H7 (cell line): ENCODE measurements around the gene SATB2. TPM values are rescaled to one million over a fixed set of nuclear protein-coding genes. Genes with fewer than 3 reads are reported as not detected.

ENCODE experiments used
- DNase-seq: peaks from one replicate; pipeline ENCODE4 v3.0.0; 2012
- H3K27me3 ChIP-seq: 2 replicates; pipeline ENCODE4 v1.6.0; 2011; ENCODE audit warnings: mild to moderate bottlenecking, low read length; ENCODE audit not compliant: control insufficient read depth, insufficient read depth
- H3K36me3 ChIP-seq: replicated peaks from 2 replicates; pipeline ENCODE4 v1.5.1; 2011; ENCODE audit warnings: low read length; ENCODE audit not compliant: control insufficient read depth, insufficient read depth
- H3K4me3 ChIP-seq: 2 replicates; pipeline ENCODE4 v1.5.1; 2011; ENCODE audit warnings: low read depth, mild to moderate bottlenecking, control low read depth, low read length, moderate library complexity; ENCODE audit not compliant: insufficient read depth
- total RNA-seq: library from RNA; depleted of rRNA; stranded (reverse); fragments of >200 nt; shearing (Covaris generic); gene quantifications from 2 replicates; pipeline ENCODE4 v1.2.3, GENCODE V29; 2014

SATB2 gene
- total RNA-seq, 1 experiment from 2014 or later = 10.3 TPM

- H3K36me3 ChIP-seq = no peaks in the 10 kb centered on the region
- no peak overlapping the region for H3K4me3 ChIP-seq
- H3K27me3 ChIP-seq = no peaks in the 10 kb centered on the region; the same call in 1 of the 2 replicates
- DNase-seq = no peak
These were observed 8.3 kb downstream of the SATB2 start for GRCh38 chr2:199449455-199449854.

- no peak for DNase-seq
- Histone ChIP-seq H3K36me3 (no peaks in the 10 kb centered on the region), H3K4me3 (no peak overlapping the region), H3K27me3 (no peaks in the 10 kb centered on the region)
These were observed 10.7 kb downstream of the SATB2 start for GRCh38 chr2:199446996-199447576.

GRCh38 chr2:199444749-199445148 is 13.0 kb downstream of the SATB2 start:
- Histone ChIP-seq H3K36me3 (no peaks in the 10 kb centered on the region), H3K27me3 (no peaks in the 10 kb centered on the region), H3K4me3 (no peak overlapping the region)
- DNase-seq = no peak

GRCh38 chr2:199443589-199444130 is 14.1 kb downstream of the SATB2 start:
- H3K36me3 ChIP-seq = no peaks in the 10 kb centered on the region
- H3K4me3 ChIP-seq = no peak overlapping the region
- H3K27me3 ChIP-seq = no peaks in the 10 kb centered on the region
- DNase-seq = no peak

- no peaks in the 10 kb centered on the region for H3K36me3 ChIP-seq
- no peak for DNase-seq
- H3K4me3 ChIP-seq = no peak overlapping the region
- H3K27me3 ChIP-seq = no peaks in the 10 kb centered on the region
These were observed 15.6 kb downstream of the SATB2 start for GRCh38 chr2:199442173-199442572.

GRCh38 chr2:199441759-199442158 is 16.0 kb downstream of the SATB2 start:
- DNase-seq = no peak
- H3K27me3 ChIP-seq = no peaks in the 10 kb centered on the region
- H3K36me3 ChIP-seq = no peaks in the 10 kb centered on the region
- no peak overlapping the region for H3K4me3 ChIP-seq

- Histone ChIP-seq H3K4me3 (no peak overlapping the region), H3K36me3 (no peaks in the 10 kb centered on the region), H3K27me3 (no peaks in the 10 kb centered on the region)
- DNase-seq = no peak
These were observed 17.6 kb downstream of the SATB2 start for GRCh38 chr2:199440118-199440517.

- Histone ChIP-seq H3K27me3 (no peaks in the 10 kb centered on the region), H3K36me3 (no peaks in the 10 kb centered on the region), H3K4me3 (no peak overlapping the region)
- DNase-seq = no peak
These were observed 18.2 kb downstream of the SATB2 start for GRCh38 chr2:199439542-199439941.

- Histone ChIP-seq H3K4me3 (no peak overlapping the region), H3K36me3 (no peaks in the 10 kb centered on the region), H3K27me3 (no peaks in the 10 kb centered on the region)
- DNase-seq = no peak
These were observed 18.7 kb downstream of the SATB2 start for GRCh38 chr2:199439066-199439465.

- H3K4me3 ChIP-seq = no peak overlapping the region
- DNase-seq = no peak
- H3K27me3 ChIP-seq = no peaks in the 10 kb centered on the region
- H3K36me3 ChIP-seq = no peaks in the 10 kb centered on the region
These were observed 23.2 kb downstream of the SATB2 start for GRCh38 chr2:199434555-199434954.

GRCh38 chr2:199433204-199433832 is 24.4 kb downstream of the SATB2 start:
- Histone ChIP-seq H3K27me3 (no peaks in the 10 kb centered on the region), H3K4me3 (no peak overlapping the region), H3K36me3 (no peaks in the 10 kb centered on the region)
- no peak for DNase-seq

- no peaks in the 10 kb centered on the region for H3K36me3 ChIP-seq
- DNase-seq = peak; percentile 12
- no peaks in the 10 kb centered on the region for H3K27me3 ChIP-seq
- no peak overlapping the region for H3K4me3 ChIP-seq
These were observed 26.0 kb downstream of the SATB2 start for GRCh38 chr2:199431746-199432213.

GRCh38 chr2:199430214-199430613 is 27.5 kb downstream of the SATB2 start:
- Histone ChIP-seq H3K27me3 (no peaks in the 10 kb centered on the region), H3K36me3 (no peaks in the 10 kb centered on the region), H3K4me3 (no peak overlapping the region)
- no peak for DNase-seq

- H3K4me3 ChIP-seq = no peak overlapping the region
- H3K36me3 ChIP-seq = no peaks in the 10 kb centered on the region
- no peak for DNase-seq
- H3K27me3 ChIP-seq = no peaks in the 10 kb centered on the region
These were observed 29.4 kb downstream of the SATB2 start for GRCh38 chr2:199428291-199428690.

- H3K36me3 ChIP-seq = no peaks in the 10 kb centered on the region
- DNase-seq = no peak
These were observed 33.6 kb downstream of the SATB2 start for GRCh38 chr2:199424160-199424559.

More at GRCh38 chr2:199424160-199424559, 33.6 kb downstream of the SATB2 start:
- Histone ChIP-seq H3K4me3 (no peak overlapping the region), H3K27me3 (no peaks in the 10 kb centered on the region)
